ENCODE measurements around the gene KCND3.

The KCND3 gene

DNA sequence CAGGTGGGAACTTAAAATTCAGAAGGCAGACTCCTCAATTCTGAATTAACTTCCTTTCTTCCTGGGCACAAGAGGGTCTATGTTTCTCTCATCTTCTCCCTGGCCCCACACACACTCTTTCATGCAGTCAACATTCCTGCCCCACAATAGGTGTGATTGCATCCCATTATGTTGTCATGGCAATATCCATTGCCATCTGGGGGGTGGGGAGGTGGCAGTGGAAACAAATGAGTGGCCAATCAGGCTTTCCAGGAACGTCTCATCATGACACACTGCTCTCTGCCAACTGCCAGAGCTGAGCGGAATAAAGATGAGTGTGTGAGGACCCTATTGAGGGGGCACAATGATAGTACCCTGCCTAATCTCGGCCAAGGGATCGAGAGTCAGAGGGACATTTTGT lies 80.4 kb downstream of the KCND3 start:
- no peak for DNase-seq

DNA sequence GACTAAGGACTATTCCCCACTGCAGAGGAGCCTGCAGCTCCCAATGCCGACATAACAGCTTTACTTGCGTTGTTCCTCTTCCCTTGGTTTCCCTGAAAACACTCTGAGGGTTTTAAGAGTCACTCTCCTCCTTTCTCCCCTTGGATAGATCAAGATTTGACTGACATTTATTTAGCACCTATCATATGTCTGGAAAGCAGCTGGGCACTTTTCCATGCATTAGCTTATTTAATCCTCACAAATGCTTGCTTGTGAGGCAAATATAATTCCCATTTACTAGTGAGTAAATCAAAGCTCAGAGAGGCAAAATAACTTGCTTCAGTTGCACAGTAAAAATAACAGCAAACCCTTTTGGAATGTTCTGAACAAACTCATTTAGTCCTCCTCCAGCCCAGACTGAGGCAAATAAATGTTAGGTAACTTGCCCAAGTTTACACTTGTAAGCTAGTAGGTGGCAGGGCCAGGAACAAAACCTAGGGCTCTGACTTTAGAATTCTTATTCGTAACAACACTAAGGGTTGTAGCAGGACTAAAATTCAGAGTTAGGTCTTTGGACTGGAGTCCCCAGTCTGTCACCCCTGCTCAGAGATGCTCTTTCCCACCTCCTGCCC lies 81.4 kb downstream of the KCND3 start:
- no peak for DNase-seq

DNA sequence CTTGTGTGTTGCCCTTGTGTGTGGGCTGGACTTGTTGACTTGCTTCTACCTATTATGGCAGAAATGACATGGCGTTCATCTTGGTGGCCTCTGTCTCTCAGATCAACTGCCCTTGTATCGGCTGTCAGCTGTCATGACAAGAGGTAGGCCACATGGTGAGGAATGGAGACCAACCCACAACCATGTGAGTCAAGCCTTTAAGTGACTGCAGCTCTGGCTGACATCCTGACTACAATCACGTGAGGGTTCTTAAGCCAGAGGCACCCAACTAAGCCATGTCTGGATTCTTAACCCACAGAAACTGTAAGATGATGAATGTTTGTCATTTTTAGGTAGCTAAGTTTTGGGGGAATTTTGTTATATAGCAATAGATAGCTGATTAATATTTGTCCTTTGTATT lies 82.1 kb downstream of the KCND3 start:
- DNase-seq, result no peak

- no peak for DNase-seq
These were observed 82.7 kb downstream of the KCND3 start for GRCh38 chr1:111906816-111907215.

DNA sequence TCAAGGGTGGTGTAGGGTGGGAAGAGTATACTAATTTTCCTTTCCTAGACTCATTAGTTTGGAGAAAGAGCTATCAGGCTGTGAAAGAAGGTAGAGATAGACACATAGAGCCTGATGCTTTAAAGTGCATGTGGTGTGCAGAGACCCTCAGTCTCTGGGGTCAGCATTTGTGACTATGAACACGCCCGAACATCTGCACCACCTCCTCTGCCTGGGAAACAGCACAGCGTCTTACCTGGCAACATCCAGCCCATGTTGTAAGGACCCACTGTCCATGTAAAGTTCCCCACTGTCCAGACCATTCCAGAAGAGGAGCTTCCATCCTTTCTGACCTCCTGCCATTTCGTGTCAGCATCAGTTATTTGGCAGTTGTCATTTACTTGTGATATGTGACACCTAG lies 83.4 kb downstream of the KCND3 start:
- DNase-seq, result no peak

GRCh38 chr1:111904478-111905218 lies 84.8 kb downstream of the KCND3 start:
- no peak for DNase-seq

DNA sequence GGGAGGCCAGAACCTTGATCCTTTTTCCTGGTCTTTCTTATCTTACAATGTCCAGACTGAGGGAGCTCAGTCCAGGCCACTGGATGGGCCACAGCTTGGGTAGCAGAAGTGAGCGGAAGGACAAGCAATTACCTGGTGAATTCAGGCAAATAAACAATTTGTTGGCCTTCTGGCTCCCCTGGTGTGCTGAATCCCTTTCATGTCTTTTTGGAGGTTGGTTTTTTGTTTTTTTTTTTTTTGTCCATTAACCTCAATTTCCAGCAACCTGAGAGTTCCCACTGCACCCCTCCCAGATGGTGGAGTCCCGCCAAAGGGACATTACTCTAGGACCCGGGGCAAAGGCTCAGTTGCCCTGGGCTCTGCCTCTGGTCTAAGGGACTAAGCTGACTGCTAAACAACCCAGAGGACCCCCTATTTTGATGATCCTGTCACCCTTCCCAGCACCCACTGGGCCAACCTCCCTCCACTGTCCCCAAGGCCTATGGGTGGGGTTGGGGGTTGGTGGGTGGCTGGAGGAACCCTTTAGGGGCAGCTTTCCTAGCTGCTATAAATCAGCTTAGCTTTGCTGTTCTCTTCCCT lies 85.5 kb downstream of the KCND3 start:
- DNase-seq, result no peak

DNA sequence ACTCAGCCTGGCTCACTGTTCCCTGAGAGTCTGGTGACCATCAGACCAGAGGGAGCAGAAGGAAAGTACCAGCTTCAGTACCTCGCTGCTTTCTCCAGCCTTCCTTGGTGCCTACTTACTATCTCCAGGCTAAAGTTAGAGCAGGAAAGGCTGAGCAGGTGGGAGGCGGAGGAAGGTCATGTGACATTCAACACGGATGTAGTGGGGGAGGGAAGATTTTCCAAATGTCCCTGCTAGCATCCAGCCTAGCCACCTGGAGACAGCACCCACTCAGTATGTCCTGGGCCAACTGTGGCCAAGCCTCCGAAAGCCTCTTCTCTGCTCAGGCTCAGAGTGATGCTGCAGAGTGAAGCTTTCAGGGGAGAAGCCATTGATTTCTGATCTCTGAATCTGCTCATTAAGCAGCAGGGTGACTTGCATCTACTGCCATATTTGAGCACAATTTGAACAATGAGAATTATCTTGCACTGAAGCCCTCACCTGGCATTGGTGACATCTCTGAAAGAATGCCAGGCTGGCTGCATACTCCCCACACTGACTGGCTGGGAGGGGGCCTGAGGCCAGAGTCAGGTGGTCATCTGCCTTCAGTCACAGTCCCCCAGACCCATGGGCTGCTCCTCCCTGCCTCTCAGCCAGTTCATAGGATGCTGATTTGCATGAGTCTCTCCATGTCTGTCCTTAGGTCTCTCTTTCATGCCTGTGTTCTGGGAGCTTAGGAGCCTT lies 86.2 kb downstream of the KCND3 start:
- no peak for DNase-seq

GRCh38 chr1:111895469-111895868 lies 94.0 kb downstream of the KCND3 start:
- DNase-seq, result no peak

- DNase-seq, result no peak
These were observed 94.5 kb downstream of the KCND3 start for GRCh38 chr1:111895017-111895416.

DNA sequence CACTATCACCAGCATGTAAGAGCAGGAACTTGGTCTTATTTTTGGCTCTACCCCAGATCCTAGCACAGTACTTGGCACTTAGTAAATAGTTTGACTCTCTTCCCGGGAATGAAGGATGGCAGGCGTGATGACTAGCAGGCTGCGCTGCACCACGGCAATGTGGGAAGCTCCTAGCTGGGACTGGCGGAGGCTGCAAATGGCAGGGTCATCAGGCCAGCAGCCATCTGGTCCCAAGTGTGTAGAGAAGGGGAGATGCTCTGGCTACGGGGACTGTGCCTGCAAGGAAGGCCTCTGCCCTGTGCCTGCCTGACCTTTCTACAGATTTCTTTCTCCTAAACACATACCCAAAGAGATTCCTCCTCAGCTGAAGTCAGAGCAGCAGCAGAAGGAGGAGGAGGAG lies 95.0 kb downstream of the KCND3 start:
- no peak for DNase-seq

DNA sequence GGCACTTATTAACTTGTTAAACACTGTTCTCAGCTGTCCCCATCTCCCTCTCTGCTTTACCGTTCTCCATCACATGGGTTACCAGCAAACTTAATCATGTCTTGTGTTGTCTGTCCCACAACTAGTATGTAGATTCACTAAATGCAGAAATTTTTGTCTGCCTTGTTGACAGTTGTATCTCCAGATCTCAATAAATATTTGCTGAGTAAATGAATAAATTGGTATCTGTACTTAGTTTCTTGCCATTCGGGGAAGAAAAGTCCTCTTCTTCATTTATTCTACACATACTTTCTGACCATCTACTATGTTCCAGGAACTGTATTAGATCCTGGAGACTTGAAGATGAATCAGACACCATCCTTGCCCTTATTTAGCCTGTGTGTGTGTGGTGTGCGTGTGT lies 97.9 kb downstream of the KCND3 start:
- no peak for DNase-seq

DNA sequence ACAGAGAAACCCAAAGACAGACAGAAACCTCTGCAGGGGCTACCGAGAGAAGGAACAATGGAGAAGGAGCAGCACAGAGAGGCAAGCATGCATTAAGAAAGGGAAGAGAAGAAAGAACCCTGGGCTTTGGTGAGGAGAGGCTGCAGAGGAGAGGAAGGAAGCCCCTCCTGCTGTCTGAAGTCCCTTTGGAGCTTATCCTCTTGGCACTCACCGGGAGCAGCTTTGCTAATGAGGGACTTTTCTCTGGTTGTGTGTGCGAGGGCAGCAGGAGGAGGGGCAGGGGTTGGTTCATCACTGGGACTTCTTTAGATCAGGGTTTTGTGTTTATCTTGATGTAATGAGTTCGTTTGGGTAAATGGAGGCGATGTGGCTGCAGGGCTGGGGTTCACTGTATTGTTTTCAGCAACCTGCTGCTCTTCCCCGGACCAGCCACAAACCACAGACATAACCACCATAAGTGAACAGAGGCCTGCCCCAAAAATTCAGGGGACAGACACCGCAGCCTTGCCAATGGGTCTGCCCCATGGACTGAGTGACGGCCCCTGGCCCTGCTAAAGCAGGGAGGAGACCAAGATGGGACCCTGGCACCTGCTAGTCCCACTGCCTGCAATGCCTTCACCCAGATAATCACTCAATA lies 100.6 kb downstream of the KCND3 start:
- DNase-seq, result no peak

GRCh38 chr1:111887875-111888274 lies 101.6 kb downstream of the KCND3 start:
- DNase-seq, result no peak

GRCh38 chr1:111887385-111887784 lies 102.1 kb downstream of the KCND3 start:
- DNase-seq, result no peak

DNA sequence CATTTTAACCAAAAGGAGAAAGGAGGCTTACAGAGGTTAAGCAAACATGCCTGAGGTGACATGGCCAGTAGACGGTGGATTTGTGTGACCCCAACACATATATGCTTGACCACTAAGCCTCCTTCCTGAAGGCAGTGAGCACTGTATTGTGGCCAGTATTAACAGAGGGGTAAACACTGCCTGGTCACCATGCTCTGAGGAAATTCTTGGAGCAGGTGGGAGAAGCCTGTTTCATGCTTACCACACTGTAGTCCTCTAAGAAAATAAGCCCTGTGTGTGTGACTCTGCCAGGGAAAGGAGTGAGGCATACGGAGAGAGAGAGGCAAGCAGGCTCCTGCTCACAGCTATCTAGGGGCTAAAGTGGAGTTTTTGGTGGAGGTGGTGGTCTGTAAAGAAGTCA lies 102.7 kb downstream of the KCND3 start:
- no peak for DNase-seq

- no peak for DNase-seq
These were observed 104.6 kb downstream of the KCND3 start for GRCh38 chr1:111884772-111885443.

DNA sequence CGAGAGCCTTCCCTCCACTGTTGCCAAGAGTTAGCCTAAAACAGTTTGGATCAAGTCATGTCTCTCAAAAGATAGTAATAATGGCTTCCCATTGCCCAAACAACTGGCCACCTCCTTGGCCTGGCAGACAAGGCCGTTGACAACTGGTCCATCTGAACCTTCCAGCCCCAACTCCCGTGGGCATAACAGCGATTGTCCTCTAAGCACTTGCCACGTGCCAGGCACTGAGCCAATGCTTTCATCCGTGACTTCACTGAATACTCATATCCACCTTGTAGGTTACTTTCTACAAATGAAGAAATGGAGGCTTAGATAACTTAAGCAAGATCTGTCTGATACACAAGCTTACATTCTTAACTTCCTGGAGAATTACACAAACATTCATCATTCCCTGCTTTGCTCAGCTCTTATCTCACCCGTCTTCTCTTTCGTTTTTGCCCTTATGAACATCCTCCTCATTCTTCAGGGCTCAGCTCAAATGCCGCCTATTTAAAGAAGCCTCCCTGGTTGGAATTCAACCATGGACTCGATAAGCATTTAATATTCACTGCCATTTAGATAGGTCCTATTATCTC lies 106.4 kb downstream of the KCND3 start:
- no peak for DNase-seq

GRCh38 chr1:111882559-111882958 lies 106.9 kb downstream of the KCND3 start:
- no peak for DNase-seq

DNA sequence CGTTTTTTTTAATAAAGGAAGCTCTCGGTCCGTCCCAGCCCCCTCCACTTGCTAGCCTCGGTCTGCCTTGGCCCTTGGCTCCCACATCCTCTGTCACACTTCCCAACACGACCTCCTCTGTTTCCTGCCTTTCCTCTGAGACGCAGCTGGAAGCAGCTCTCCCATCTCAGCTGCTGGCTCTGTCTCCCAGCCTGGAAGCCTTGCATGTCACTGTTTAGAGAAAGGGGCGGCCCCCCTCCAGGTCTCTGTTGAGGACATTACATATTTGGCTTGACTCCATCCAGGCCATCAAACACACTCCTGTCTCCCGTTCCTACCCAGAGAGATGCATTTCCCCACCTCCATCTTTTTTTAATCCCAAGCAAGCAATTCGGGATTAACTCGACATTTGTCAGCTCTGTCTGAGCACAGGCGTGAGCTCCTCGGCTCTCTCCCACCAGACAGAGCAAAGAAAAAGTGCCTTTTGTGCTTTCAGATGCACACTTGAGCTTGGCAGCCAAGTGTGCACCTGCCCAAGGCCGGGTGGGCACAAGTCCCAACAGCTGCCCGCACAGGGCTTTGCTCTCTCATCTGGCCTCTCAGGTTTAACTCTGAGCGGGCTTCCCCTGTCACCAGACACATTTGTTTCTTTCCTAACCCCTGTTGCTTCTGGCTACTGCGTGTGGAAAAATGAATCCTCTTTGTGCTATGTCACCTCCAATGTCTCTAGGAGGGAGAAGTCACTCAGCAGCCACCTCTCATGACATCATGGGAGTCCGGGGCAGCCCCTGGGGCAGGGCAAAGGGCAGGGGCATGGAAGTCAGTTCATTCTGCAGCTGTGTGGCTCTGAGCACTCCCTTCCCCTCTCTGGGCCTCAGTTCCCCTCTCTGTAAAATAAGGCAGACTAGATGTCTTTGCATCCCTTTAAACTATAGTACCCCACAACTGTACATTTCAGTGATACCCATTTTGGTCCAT lies 108.3 kb downstream of the KCND3 start:
- no peak for DNase-seq

GRCh38 chr1:111879081-111879480 lies 110.4 kb downstream of the KCND3 start:
- DNase-seq, result no peak
